K562 (cell line): Measurements from ENCODE around the gene CNTN4. TPM values are rescaled to one million over a fixed set of nuclear protein-coding genes. Genes with fewer than 3 reads are reported as not detected.

Experiments
- ATAC-seq: fragments of 200-7000 bp; cut with Tn5 transposase; 3 replicates; pipeline ENCODE4 v1.9.1; 2020; ENCODE audit warnings: moderate library complexity
- BruUV-seq: library from RNA; stranded (reverse); fragments of 400-500 nt; replicated peaks from 2 replicates; lab custom pipeline; 2021; lab: Mats Ljungman, UMichigan
- CTCF ChIA-PET: fragments of 300-600 bp; formaldehyde crosslinking; extraction: SDS; loops from one replicate; lab custom pipeline; 2021; ENCODE audit warnings: low intra/inter-chr PET ratio; lab: Yijun Ruan, JAX
- POLR2A ChIA-PET: fragments of 300-600, 350-650 bp; sonication (Branson Sonifier 250); formaldehyde crosslinking; extraction: SDS; loops from one replicate; lab custom pipeline; 2021; ENCODE audit warnings: antibody characterized with exemption, inconsistent platforms; lab: Yijun Ruan, JAX
- DNase-seq, 4 experiments: peaks; one replicate each; pipeline versions ENCODE4 v3.0.0 to v3.0.0-alpha.2; 2011 to 2018; ENCODE audit warnings: low spot score in 3 of 4, mixed read lengths in 3 of 4; ENCODE audit errors: extremely low read depth in 1 of 4
- FAIRE-seq: peaks from 2 replicates; lab custom pipeline; 2011; peaks lifted over from hg19 to GRCh38; lab: Jason Lieb, UNC
- H2AFZ ChIP-seq: 2 replicates; pipeline ENCODE4 v1.6.0; 2011; ENCODE audit warnings: low read depth, low read length, control low read depth, inconsistent platforms
- H3K27ac ChIP-seq: fragments of 200-600 bp; 3 replicates; pipeline ENCODE4 v1.8.0; 2011; ENCODE audit warnings: low read depth, mild to moderate bottlenecking, control low read depth, inconsistent platforms, low read length, moderate library complexity, mixed read lengths; ENCODE audit errors: extremely low read depth
- H3K27me3 ChIP-seq, 2 experiments: fragments of 300-600 bp in 1 of 2; 2 replicates in 1 of 2; 3 replicates in 1 of 2; pipeline versions ENCODE4 v1.6.0 to v1.8.0; 2011; ENCODE audit warnings: inconsistent platforms in 2 of 2, low read length in 2 of 2, mild to moderate bottlenecking in 1 of 2, mixed read lengths in 1 of 2, moderate library complexity in 1 of 2; ENCODE audit not compliant: control insufficient read depth in 2 of 2, insufficient read depth in 2 of 2
- H3K36me3 ChIP-seq: fragments of 300-600 bp; 3 replicates; pipeline ENCODE4 v1.8.0; 2011; ENCODE audit warnings: mild to moderate bottlenecking, low read length, inconsistent platforms; ENCODE audit not compliant: control insufficient read depth, insufficient read depth
- H3K4me1 ChIP-seq, 2 experiments: fragments of 200-600 bp in 1 of 2; replicated peaks in 1 of 2; 2 replicates in 1 of 2; 3 replicates in 1 of 2; pipeline versions ENCODE4 v1.5.1 to v1.8.0; 2011; ENCODE audit warnings: inconsistent platforms in 2 of 2, low read length in 2 of 2, mild to moderate bottlenecking in 1 of 2, mixed read lengths in 1 of 2, moderate library complexity in 1 of 2; ENCODE audit not compliant: control insufficient read depth in 2 of 2, insufficient read depth in 2 of 2
- H3K4me2 ChIP-seq: 2 replicates; pipeline ENCODE4 v1.6.1; 2011; ENCODE audit warnings: low read length, control low read depth, inconsistent platforms, mixed read lengths; ENCODE audit not compliant: insufficient read depth
- H3K4me3 ChIP-seq: fragments of 200-600 bp; sonication (generic), shearing (Covaris generic); 2 replicates; pipeline ENCODE4 v1.5.1; 2016; ENCODE audit warnings: control low read depth, inconsistent platforms
- H3K79me2 ChIP-seq: fragments of 200-600 bp; 3 replicates; pipeline ENCODE4 v1.8.0; 2011; ENCODE audit warnings: low read length, inconsistent platforms; ENCODE audit not compliant: control insufficient read depth, insufficient read depth
- H3K9ac ChIP-seq, 2 experiments: 2 replicates each; pipeline versions ENCODE4 v1.6.0 to v1.6.1; 2011; ENCODE audit warnings: low read depth in 2 of 2, low read length in 2 of 2, control low read depth in 1 of 2, inconsistent platforms in 1 of 2, mild to moderate bottlenecking in 1 of 2, mixed read lengths in 1 of 2; ENCODE audit not compliant: insufficient read depth in 1 of 2
- H3K9me1 ChIP-seq: one replicate; pipeline ENCODE4 v1.6.0; 2011; ENCODE audit warnings: inconsistent platforms, mild to moderate bottlenecking, low read length, moderate library complexity; ENCODE audit not compliant: control insufficient read depth, insufficient read depth
- H3K9me3 ChIP-seq: replicated peaks from 2 replicates; pipeline ENCODE4 v1.5.1; 2011; ENCODE audit warnings: low read depth, low read length, inconsistent platforms; ENCODE audit not compliant: control insufficient read depth, insufficient read depth
- H4K20me1 ChIP-seq: replicated peaks from 2 replicates; pipeline ENCODE4 v1.6.1; 2011; ENCODE audit warnings: low read length, inconsistent platforms, mixed read lengths; ENCODE audit not compliant: control insufficient read depth, insufficient read depth
- ARID2 ChIP-seq: fragments of 450-650 bp; IDR thresholded peaks from 2 replicates; pipeline ENCODE4 v1.6.1; 2017; ENCODE audit warnings: antibody characterized with exemption, mild to moderate bottlenecking
- DPF2 ChIP-seq: fragments of 450-650 bp; IDR thresholded peaks from 2 replicates; pipeline ENCODE4 v1.6.1; 2016
- FOXK1 ChIP-seq: sonication (generic); formaldehyde crosslinking; IDR thresholded peaks from 2 replicates; pipeline ENCODE4 v1.8.0; 2022; ENCODE audit warnings: missing genetic modification reagents, mild to moderate bottlenecking, borderline replicate concordance
- KHSRP ChIP-seq: fragments of 450-650 bp; IDR thresholded peaks from 2 replicates; pipeline ENCODE4 v1.6.1; 2017
- MED1 ChIP-seq: sonication (generic); formaldehyde crosslinking; IDR thresholded peaks from 2 replicates; pipeline ENCODE4 v1.8.1; 2023; ENCODE audit warnings: missing genetic modification reagents, borderline replicate concordance
- NONO ChIP-seq, 2 experiments: fragments of 200-400 bp in 1 of 2; fragments of 450-650 bp in 1 of 2; formaldehyde crosslinking in 1 of 2; IDR thresholded peaks; 2 replicates each; pipeline ENCODE4 v1.6.1; 2017; ENCODE audit warnings: low read depth in 2 of 2, mild to moderate bottlenecking in 2 of 2, moderate library complexity in 2 of 2, low read length in 1 of 2
- RBFOX2 ChIP-seq: fragments of 200-400 bp; formaldehyde crosslinking; IDR thresholded peaks from 2 replicates; pipeline ENCODE4 v1.6.1; 2017; ENCODE audit warnings: low read depth, mild to moderate bottlenecking, low read length, moderate library complexity
- TAF15 ChIP-seq: fragments of 200-400 bp; formaldehyde crosslinking; IDR thresholded peaks from 2 replicates; pipeline ENCODE4 v1.6.1; 2017; ENCODE audit warnings: mild to moderate bottlenecking, low read depth, low read length, moderate library complexity
- THRB ChIP-seq: fragments of 450-650 bp; formaldehyde crosslinking; conservative IDR thresholded peaks from 2 replicates; pipeline ENCODE4 v1.4.0; 2022; ENCODE audit warnings: mild to moderate bottlenecking, missing genetic modification characterization
- ZNF277 ChIP-seq: fragments of 250-450 bp; sonication (Bioruptor Pico); IDR thresholded peaks from 2 replicates; pipeline ENCODE4 v1.8.0; 2022; ENCODE audit warnings: inconsistent platforms, mild to moderate bottlenecking, moderate library complexity, borderline replicate concordance
- WGBS: fragments of 100-300 bp; shearing (Covaris generic); methylation state at CpG from one replicate; pipeline ENCODE4 v1.1.6; 2016; ENCODE audit warnings: low coverage, mixed read lengths; ENCODE audit not compliant: insufficient coverage; ENCODE audit errors: missing lambda C conversion rate; 5-methylcytosine and 5-hydroxymethylcytosine counted together
- in situ Hi-C: fragments of 300-500 bp; cut with MboI; formaldehyde crosslinking; loops from 4 replicates; pipeline ENCODE4 v1.15.0; 2018; ENCODE audit warnings: inconsistent platforms, mixed read lengths
- intact Hi-C: fragments of 100-400 bp; cut with micrococcal nuclease; formaldehyde crosslinking; loops from 2 replicates; pipeline ENCODE4 v1.14.2; 2022
- polyA plus RNA-seq, 8 experiments: library from polyadenylated mRNA; depleted of rRNA in 4 of 8; stranded (reverse) in 5 of 8; unstranded in 3 of 8; fragments of >200 nt; fragmentation: Nextera tagmentation in 2 of 8; fragmentation: Illumina TruSeq in 1 of 8; extraction: Ambion mirVana in 2 of 8; extraction: Trizol in 1 of 8; gene quantifications; 2 replicates each; pipeline versions ENCODE4 v1.2.1 to v1.2.3, GENCODE V29; 2011 to 2014; ENCODE audit warnings: inconsistent platforms in 1 of 8, missing spikeins in 1 of 8
- total RNA-seq, 7 experiments: library from RNA; depleted of rRNA in 6 of 7; stranded (reverse); fragments of >200 nt in 6 of 7; fragmentation: Illumina TruSeq in 2 of 7; extraction: Trizol in 2 of 7; gene quantifications; 2 replicates each; pipeline versions ENCODE4 v1.2.1 to v1.2.3, GENCODE V29; 2011 to 2021; ENCODE audit warnings: low replicate concordance in 1 of 7
- TF ChIP-seq, protein P1 (sequence below): fragments of 250-450 bp; sonication (Bioruptor Pico); IDR thresholded peaks from 2 replicates; pipeline ENCODE4 v1.5.1; 2021; ENCODE audit warnings: mild to moderate bottlenecking

The CNTN4 gene
- total and polyA plus RNA-seq, 9 of the 15 experiments (the other 6 are each of a cell fraction or from before 2014, with no cell fraction given), result not detected

DNA sequence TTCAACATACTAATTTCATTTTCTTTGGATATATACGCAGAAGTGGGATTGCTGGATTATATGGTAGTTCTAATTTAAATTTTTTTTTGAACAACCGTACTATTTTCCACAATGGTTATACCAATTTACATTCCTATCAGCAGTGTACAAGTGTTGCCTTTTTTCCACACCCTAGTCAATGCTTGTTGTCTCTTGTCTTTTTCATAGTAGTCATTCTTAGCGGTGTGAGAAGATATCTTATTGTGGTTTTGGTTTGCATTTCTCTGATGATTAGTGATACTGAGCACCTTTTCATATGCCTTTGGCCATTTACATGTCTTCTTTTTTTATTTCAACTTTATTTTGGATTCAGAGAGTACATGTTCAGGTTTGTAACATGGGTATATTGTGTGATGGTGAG, 858.4 kb downstream of the CNTN4 start (continued):
- TF ChIP-seq MED1 (CRISPR knock-in tag), result no peak
- TF ChIP-seq, all 486 proteins: peak for 0

GRCh38 chr3:2958551-2958950, 859.9 kb downstream of the CNTN4 start:
- Histone ChIP-seq H3K9ac (no peak overlapping the region), H3K27me3 (no peaks in the 10 kb centered on the region), H2AFZ (no peak overlapping the region), H3K4me2 (no peak overlapping the region), H3K9me3 (no peaks in the 10 kb centered on the region), H3K4me3 (no peak overlapping the region), H3K27ac (no peak overlapping the region), H3K36me3 (no peaks in the 10 kb centered on the region), H3K9me1 (no peaks in the 10 kb centered on the region), H3K4me1 (no peaks in the 10 kb centered on the region), H4K20me1 (no peaks in the 10 kb centered on the region), H3K79me2 (no peaks in the 10 kb centered on the region)
- ChIA-PET CTCF (no interaction called here), POLR2A (no interaction called here)
- no TSS peak for BruUV-seq
- DNase-seq, result no peak
- intact Hi-C loops (no loop called here), in situ Hi-C loops (no loop called here)
- FAIRE-seq, result no peak
- WGBS, result 0% methylated on average over 1 of the region's 1 CpG
- no peak for ATAC-seq
- TF ChIP-seq THRB (CRISPR knock-in tag) (no peak), FOXK1 (CRISPR knock-in tag) (no peak), TAF15 (no peak), RBFOX2 (no peak), ZNF277 (CRISPR knock-in tag) (no peak), DPF2 (no peak), NONO (IDR thresholded peaks at IDR 0.05; ENCODE audit: low read depth in 2 of 2, low read length in 1 of 2) (no peak), KHSRP (no peak), ARID2 (no peak)
- TF ChIP-seq, protein P1, sequence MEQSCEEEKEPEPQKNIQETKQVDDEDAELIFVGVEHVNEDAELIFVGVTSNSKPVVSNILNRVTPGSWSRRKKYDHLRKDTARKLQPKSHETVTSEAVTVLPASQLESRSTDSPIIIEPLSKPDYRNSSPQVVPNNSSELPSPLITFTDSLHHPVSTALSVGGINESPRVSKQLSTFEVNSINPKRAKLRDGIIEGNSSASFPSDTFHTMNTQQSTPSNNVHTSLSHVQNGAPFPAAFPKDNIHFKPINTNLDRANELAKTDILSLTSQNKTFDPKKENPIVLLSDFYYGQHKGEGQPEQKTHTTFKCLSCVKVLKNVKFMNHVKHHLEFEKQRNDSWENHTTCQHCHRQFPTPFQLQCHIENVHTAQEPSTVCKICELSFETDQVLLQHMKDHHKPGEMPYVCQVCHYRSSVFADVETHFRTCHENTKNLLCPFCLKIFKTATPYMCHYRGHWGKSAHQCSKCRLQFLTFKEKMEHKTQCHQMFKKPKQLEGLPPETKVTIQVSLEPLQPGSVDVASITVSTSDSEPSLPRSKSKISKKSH, result no peak
